K562 (cell line): Measurements from ENCODE around the gene ARSK. TPM values are rescaled to one million over a fixed set of nuclear protein-coding genes. Genes with fewer than 3 reads are reported as not detected.
A peak's percentile ranks its signal among the peaks of the same experiment; 100 is the strongest.

ENCODE experiments used
- CC2D1A ChIP-seq: fragments of 450-650 bp; IDR thresholded peaks from 2 replicates; pipeline ENCODE4 v1.6.1; 2017; ENCODE audit warnings: mild to moderate bottlenecking
- E2F8 ChIP-seq: fragments of 450-650 bp; IDR thresholded peaks from 2 replicates; pipeline ENCODE4 v1.7.1; 2018; ENCODE audit warnings: mild to moderate bottlenecking, low read depth; ENCODE audit not compliant: partially characterized antibody
- FOXK2 ChIP-seq, 2 experiments: fragments of 450-650 bp; IDR thresholded peaks in 1 of 2; conservative IDR thresholded peaks in 1 of 2; 2 replicates each; pipeline ENCODE4 v1.6.1; 2016; ENCODE audit warnings: low read depth in 2 of 2, mild to moderate bottlenecking in 1 of 2
- HBP1 ChIP-seq: fragments of 450-650 bp; formaldehyde crosslinking; IDR thresholded peaks from 2 replicates; pipeline ENCODE4 v1.4.0; 2022; ENCODE audit warnings: missing genetic modification characterization
- HDAC2 ChIP-seq: fragments of 450-650 bp; IDR thresholded peaks from 2 replicates; pipeline ENCODE4 v1.6.1; 2016; ENCODE audit warnings: mild to moderate bottlenecking
- MAZ ChIP-seq, 2 experiments: fragments of 450-650 bp in 1 of 2; sonication (generic) in 1 of 2; formaldehyde crosslinking; IDR thresholded peaks in 1 of 2; conservative IDR thresholded peaks in 1 of 2; 2 replicates each; pipeline versions ENCODE4 v1.4.0 to v1.5.0; 2020; ENCODE audit warnings: mild to moderate bottlenecking in 1 of 2, missing genetic modification reagents in 1 of 2
- MYC ChIP-seq, 2 experiments: fragments of 250-450 bp in 1 of 2; sonication (Bioruptor Pico) in 1 of 2; IDR thresholded peaks; 2 replicates each; pipeline versions ENCODE4 v1.5.1 to v1.6.1; 2012 to 2021; ENCODE audit warnings: low read depth in 2 of 2, borderline replicate concordance in 1 of 2, improper control_type of control experiment in 1 of 2, low read length in 1 of 2, mild to moderate bottlenecking in 1 of 2, moderate library complexity in 1 of 2
- NCOR1 ChIP-seq: fragments of 450-650 bp; IDR thresholded peaks from 2 replicates; pipeline ENCODE4 v1.6.1; 2016; ENCODE audit warnings: mild to moderate bottlenecking, moderate library complexity
- PML ChIP-seq: IDR thresholded peaks from 2 replicates; pipeline ENCODE4 v1.6.1; 2012; ENCODE audit warnings: low read length, inconsistent platforms
- POLR2B ChIP-seq: fragments of 450-650 bp; IDR thresholded peaks from 2 replicates; pipeline ENCODE4 v1.6.1; 2018; ENCODE audit warnings: low read depth; ENCODE audit not compliant: partially characterized antibody
- RBM25 ChIP-seq: fragments of 200-400 bp; formaldehyde crosslinking; IDR thresholded peaks from 2 replicates; pipeline ENCODE4 v1.6.1; 2018; ENCODE audit warnings: low read length, low read depth, moderate library complexity; ENCODE audit not compliant: severe bottlenecking
- RUNX1 ChIP-seq: sonication (generic); IDR thresholded peaks from 2 replicates; pipeline ENCODE4 v1.6.1; 2016; ENCODE audit warnings: antibody characterized with exemption, low read depth
- SOX6 ChIP-seq: fragments of 450-650 bp; IDR thresholded peaks from 2 replicates; pipeline ENCODE4 v1.6.1; 2014; ENCODE audit warnings: mild to moderate bottlenecking
- ZBTB7A ChIP-seq: IDR thresholded peaks from 2 replicates; pipeline ENCODE4 v1.6.1; 2011; ENCODE audit warnings: low read depth, mild to moderate bottlenecking, low read length, moderate library complexity, borderline replicate concordance; ENCODE audit not compliant: control insufficient read depth
- ZNF24 ChIP-seq: fragments of 450-650 bp; IDR thresholded peaks from 2 replicates; pipeline ENCODE4 v1.6.1; 2016
- polyA plus RNA-seq, 8 experiments: library from polyadenylated mRNA; depleted of rRNA in 4 of 8; stranded (reverse) in 5 of 8; unstranded in 3 of 8; fragments of >200 nt; fragmentation: Nextera tagmentation in 2 of 8; fragmentation: Illumina TruSeq in 1 of 8; extraction: Ambion mirVana in 2 of 8; extraction: Trizol in 1 of 8; gene quantifications; 2 replicates each; pipeline versions ENCODE4 v1.2.1 to v1.2.3, GENCODE V29; 2011 to 2014; ENCODE audit warnings: inconsistent platforms in 1 of 8, missing spikeins in 1 of 8
- total RNA-seq, 7 experiments: library from RNA; depleted of rRNA in 6 of 7; stranded (reverse); fragments of >200 nt in 6 of 7; fragmentation: Illumina TruSeq in 2 of 7; extraction: Trizol in 2 of 7; gene quantifications; 2 replicates each; pipeline versions ENCODE4 v1.2.1 to v1.2.3, GENCODE V29; 2011 to 2021; ENCODE audit warnings: low replicate concordance in 1 of 7
- TF ChIP-seq, protein P1 (sequence below): sonication (generic); formaldehyde crosslinking; IDR thresholded peaks from 2 replicates; pipeline ENCODE4 v1.8.1; 2023; ENCODE audit warnings: mild to moderate bottlenecking, missing genetic modification reagents
- TF ChIP-seq, protein P2 (sequence below): fragments of 450-650 bp; IDR thresholded peaks from 2 replicates; pipeline ENCODE4 v1.6.1; 2018; ENCODE audit warnings: mild to moderate bottlenecking, low read depth; ENCODE audit not compliant: partially characterized antibody
- TF ChIP-seq, protein P3 (sequence below): sonication (generic); formaldehyde crosslinking; IDR thresholded peaks from 2 replicates; pipeline ENCODE4 v1.9.0; 2022; ENCODE audit warnings: mild to moderate bottlenecking, missing genetic modification reagents

Gene ARSK
- total and polyA plus RNA-seq, 9 of the 15 experiments (the other 6 are each of a cell fraction or from before 2014, with no cell fraction given) = 2.7 to 9.4 (median 7.1) TPM

GRCh38 chr5:95646569-95647431 is 91.9 kb downstream of the ARSK start, which contains the start of gene RFESD (continued):
- TF ChIP-seq, protein P1, sequence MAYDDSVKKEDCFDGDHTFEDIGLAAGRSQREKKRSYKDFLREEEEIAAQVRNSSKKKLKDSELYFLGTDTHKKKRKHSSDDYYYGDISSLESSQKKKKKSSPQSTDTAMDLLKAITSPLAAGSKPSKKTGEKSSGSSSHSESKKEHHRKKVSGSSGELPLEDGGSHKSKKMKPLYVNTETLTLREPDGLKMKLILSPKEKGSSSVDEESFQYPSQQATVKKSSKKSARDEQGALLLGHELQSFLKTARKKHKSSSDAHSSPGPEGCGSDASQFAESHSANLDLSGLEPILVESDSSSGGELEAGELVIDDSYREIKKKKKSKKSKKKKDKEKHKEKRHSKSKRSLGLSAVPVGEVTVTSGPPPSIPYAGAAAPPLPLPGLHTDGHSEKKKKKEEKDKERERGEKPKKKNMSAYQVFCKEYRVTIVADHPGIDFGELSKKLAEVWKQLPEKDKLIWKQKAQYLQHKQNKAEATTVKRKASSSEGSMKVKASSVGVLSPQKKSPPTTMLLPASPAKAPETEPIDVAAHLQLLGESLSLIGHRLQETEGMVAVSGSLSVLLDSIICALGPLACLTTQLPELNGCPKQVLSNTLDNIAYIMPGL (CRISPR knock-in tag) = peak; percentile 47
- TF ChIP-seq MYC (IDR thresholded peaks at IDR 0.05; ENCODE audit: low read depth, low read length) (peak; percentile 88), MYC (CRISPR knock-in tag; IDR thresholded peaks at IDR 0.05; ENCODE audit: borderline replicate concordance, low read depth) (no peak), HBP1 (CRISPR knock-in tag) (no peak), SOX6 (peak; percentile 61; the same call in 1 of the 2 replicates), ZBTB7A (peak; percentile 69; the same call in 1 of the 2 replicates), PML (peak; percentile 70; the same call in 1 of the 2 replicates), FOXK2 (conservative IDR thresholded peaks at IDR 0.05 in 1 of 2, IDR thresholded peaks at IDR 0.05 in 1 of 2; ENCODE audit: low read depth in 2 of 2) (peak in 1 of 2 experiments; percentile 68; a peak in 1 of 4 replicates), MAZ (CRISPR knock-in tag; conservative IDR thresholded peaks at IDR 0.05 in 1 of 2, IDR thresholded peaks at IDR 0.05 in 1 of 2) (peak; percentile 40 to 76; a peak in 3 of 4 replicates), ZNF24 (no peak), HDAC2 (peak; percentile 21; the same call in 1 of the 2 replicates), POLR2B (peak; percentile 86), E2F8 (peak; percentile 61), RUNX1 (no peak), CC2D1A (peak; percentile 26; the same call in 1 of the 2 replicates), RBM25 (peak; percentile 35), NCOR1 (peak; percentile 33; the same call in 1 of the 2 replicates)
- TF ChIP-seq, protein P2, sequence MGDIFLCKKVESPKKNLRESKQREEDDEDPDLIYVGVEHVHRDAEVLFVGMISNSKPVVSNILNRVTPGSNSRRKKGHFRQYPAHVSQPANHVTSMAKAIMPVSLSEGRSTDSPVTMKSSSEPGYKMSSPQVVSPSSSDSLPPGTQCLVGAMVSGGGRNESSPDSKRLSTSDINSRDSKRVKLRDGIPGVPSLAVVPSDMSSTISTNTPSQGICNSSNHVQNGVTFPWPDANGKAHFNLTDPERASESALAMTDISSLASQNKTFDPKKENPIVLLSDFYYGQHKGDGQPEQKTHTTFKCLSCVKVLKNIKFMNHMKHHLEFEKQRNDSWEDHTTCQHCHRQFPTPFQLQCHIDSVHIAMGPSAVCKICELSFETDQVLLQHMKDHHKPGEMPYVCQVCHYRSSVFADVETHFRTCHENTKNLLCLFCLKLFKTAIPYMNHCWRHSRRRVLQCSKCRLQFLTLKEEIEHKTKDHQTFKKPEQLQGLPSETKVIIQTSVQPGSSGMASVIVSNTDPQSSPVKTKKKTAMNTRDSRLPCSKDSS = no peak
- TF ChIP-seq, protein P3, sequence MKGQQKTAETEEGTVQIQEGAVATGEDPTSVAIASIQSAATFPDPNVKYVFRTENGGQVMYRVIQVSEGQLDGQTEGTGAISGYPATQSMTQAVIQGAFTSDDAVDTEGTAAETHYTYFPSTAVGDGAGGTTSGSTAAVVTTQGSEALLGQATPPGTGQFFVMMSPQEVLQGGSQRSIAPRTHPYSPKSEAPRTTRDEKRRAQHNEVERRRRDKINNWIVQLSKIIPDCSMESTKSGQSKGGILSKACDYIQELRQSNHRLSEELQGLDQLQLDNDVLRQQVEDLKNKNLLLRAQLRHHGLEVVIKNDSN (CRISPR knock-in tag) = peak; percentile 98
